Dermis microvascular lymphatic vessel endothelial cell (primary cell): ENCODE data around the gene METTL25. TPM values are rescaled to one million over a fixed set of nuclear protein-coding genes. Genes with fewer than 3 reads are reported as not detected.

Source experiments
- DNase-seq, 2 donors: peaks; one replicate each; pipeline versions ENCODE4 v3.0.0 to v3.0.0-alpha.2; 2010; ENCODE audit warnings: low read depth in 2 of 2
- total RNA-seq: library from RNA; depleted of rRNA; stranded (reverse); fragments of >200 nt; gene quantifications from 2 replicates; pipeline ENCODE4 v1.2.1, GENCODE V29; 2014

Gene METTL25
- total RNA-seq, 1 donor from 2014 or later = 8.9 TPM

DNA sequence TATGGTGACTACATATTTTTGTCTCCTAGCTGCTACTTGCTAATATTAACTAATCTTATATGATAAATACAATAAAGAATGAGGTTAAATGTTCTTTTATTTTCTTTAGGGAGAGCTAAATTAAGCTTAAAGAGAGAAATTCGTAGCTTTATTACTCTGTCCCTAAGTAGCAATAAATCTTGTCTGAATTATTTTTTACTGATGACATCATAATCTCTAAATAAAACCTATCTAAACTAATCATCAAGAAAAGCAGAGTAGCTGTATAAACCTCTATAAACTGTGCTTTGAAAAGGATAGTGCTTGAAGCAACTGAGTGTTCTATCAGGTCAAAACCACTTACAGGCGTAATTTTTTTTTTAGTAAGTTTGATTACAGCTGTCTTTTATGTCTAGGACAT is 42.5 kb downstream of the METTL25 start:
- DNase-seq = no peak

DNA sequence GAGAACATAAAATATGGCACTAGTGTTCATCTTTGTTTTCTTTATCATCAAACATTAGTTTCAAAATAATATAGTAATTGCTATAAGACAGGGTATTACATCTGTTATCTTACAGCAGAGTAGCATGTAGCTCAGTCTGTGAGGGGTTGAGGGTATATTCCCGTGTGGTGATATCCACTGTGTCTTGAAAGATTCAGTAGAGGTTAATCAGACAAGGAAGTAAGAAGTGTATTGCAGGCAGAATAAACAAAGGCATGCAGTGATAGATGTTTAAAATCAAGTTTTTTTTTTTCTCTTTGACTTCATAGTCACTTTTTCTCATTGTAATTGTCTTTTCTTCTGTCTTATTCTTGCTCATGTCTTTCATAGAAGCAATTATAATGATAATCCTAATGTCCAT is 48.3 kb downstream of the METTL25 start:
- DNase-seq = peak in 1 of 2 donors; percentile 5

DNA sequence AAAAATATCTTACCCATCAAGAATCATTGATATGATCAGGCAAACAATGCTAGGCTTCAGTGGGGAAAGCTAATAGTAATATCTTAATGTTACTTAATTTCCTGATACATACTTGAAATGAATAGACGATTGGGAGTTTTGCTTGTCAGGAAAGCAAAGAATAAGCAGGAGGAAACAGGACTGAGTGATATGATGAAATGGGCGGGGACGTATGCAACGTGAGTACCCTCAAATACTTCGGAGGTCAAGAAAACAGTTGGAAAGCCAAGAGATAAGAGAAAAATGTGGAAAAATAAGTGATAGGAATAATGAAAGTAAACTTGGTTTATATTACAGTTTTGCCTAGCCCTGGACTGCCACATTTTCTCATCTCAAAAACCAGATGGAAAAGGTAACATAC is 49.2 kb downstream of the METTL25 start:
- peak in 1 of 2 donors; percentile 86 for DNase-seq

DNA sequence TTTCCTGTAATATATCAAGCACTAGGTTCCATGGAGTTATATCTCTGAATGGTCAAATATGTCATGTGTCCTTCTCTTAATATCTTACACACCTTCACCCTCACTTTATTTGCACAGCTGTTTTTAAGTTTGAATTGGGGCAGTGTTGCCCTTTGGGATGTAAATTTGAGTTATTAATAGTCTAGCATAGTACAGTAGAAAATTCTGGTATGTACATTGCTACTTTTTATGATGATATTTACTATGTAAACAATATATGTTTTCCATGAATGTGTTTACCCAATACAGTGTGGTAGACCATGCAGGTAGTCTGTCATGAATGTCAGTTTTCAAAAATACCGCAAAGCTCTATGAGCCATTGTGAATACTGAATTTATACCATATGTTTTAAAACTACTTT is 50.5 kb downstream of the METTL25 start:
- no peak for DNase-seq

DNA sequence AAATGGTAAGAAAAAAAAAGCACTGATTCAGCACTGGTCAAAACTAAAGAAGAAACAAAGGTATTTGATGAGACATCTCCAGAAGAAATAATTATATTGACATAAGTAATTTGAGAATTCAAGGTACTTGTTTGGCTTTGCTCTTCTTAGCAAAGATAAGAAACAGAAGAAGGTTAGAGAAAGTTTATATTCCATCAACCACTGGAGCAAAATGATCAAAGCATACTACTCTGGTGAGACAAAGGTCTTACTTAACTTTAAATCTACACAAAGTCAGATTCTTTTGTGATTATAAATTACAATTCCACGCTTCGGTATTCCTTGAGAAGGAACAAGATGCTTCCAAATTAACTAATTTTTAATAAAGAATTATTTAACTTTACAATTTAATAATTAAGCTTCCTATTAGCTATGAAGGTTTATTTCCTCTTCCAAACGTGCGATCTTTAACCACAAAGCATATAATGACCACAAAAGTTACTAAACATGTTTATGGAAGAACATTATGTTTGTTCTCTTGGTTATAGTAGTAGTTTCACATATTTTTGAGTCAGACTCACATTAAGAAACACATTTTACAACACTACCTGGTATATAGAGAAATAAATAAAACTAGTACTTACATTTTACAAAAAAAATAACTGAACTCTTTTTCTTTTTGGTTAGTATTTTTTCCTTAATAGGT is 53.4 kb downstream of the METTL25 start:
- DNase-seq = no peak

DNA sequence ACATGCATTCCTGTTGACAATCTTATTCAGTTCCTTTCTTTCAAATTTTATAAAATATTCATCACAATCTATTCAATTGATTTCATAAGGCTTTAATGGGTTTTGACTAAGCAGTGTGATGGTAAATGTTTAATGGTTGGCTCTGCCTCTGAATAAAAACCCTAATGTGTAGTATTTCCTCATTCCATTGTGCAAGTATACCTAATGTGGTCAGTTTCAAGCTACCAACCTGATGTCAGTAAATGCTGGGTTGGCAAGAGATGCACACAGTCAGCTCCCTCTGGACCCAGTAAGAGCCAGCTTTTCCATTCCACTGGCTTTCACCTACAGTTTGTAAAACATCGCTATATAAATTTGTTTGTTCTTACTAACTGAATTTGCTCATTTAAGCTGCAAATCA is 53.9 kb downstream of the METTL25 start:
- DNase-seq = no peak

DNA sequence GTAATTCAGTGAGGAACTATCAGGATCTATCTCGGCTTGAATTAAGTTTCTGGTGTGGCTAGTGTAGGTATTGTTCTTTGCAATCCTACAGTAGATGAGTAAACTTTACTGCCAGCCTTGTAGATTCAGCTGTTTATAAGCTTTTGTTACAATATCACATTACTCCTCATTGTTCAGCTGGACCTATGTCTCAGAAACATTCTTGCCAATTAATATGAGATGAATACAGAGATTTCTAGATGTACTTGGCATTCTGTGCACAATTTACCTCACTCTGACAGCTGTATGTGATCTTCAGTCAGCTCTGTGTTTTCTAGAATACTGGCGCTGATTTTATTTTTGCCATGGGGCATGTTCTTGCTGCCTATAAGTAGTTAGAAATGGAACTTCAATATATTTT is 55.7 kb downstream of the METTL25 start:
- DNase-seq = peak in 1 of 2 donors; percentile 26

DNA sequence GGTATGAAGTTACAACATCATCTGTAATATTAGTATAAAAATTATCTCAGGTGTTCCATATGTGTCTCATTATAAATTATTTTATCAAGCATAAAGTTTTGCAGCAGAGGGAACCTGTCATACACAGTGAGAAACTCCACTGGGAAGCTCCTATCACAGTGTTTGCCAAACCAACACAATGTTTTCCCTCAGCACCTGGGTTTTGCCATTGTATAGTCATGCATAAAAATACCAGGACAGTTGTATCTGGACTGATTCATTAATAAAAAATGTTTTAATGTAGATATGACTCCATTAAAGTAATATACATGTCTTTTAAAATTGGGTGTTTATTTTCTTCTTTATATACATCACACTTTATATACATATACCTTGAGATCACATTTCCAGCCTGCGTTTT is 56.6 kb downstream of the METTL25 start:
- DNase-seq = peak in 1 of 2 donors; percentile 7

DNA sequence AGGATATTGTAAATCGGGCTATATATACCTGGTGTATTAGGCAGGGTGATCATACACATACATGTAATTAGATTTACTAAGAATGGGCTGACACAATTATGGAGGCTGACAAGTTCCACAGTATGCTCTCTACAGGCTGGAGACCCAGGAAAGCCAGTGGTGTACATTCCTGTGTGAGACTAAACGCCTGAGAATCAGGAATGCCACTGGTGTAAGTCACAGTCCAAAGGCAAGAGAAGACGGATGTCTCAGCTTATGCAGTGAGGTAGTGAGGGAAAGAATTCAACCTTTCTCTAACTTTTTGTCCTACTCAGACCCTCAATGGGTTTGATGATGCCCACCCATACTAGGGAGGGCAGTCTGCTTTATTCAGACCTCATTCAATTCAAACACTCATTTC is 57.1 kb downstream of the METTL25 start:
- DNase-seq = no peak

DNA sequence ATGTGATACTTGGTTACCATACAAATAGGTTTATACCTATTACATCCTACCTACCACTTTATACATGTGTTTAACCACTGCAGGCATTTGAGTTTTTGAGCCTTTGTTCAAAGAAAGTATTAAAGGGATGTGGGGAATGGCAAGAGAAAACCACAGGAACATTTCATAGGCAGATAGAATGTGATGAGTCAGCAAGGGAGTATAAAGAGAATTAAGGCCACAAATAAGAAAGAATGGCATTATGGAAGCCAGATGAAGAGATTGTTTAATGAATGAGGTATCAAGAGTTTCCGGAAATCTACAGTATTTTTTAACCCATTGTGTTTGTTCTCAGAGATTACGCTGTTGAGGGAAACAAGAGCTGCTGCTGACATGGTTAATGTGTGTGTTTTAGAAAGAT is 66.9 kb downstream of the METTL25 start:
- DNase-seq = no peak

DNA sequence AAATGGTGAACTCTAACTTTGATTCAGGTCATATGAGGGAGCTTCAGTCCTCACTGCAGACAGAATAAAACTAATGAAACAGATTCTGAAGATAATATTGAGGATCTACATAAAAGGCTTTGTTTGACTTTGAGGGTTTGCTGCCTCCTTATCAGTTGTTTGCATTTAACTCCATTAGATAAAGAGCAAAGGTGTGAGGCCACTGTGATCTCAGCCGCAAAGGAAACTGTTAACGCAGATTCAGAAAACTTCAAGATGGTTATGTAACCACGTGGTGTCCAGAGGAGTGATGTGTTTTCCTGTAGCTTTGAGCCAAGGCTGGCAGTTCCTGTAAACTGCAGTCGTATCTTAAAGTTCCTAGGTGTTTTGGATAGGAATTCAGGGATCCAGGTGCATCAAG is 67.8 kb downstream of the METTL25 start:
- no peak for DNase-seq

DNA sequence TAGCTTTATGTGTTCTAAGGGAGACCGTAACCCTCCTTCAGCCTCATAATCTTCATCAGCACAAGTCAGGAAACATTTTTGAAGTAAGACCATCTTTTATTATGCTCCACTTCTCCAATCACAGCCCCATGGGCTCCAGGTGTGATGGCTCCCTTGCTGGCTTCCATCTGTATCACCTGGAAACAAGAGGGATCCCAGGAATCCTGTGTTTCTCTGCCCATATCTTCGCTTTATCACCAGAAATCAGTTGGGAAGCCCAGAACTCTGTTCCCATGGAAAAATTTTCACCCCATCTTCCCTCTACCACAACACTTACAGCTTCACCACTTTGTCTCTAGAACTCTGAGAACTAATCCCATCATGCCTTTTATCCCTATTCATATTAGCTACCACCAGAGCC is 68.3 kb downstream of the METTL25 start:
- no peak for DNase-seq

DNA sequence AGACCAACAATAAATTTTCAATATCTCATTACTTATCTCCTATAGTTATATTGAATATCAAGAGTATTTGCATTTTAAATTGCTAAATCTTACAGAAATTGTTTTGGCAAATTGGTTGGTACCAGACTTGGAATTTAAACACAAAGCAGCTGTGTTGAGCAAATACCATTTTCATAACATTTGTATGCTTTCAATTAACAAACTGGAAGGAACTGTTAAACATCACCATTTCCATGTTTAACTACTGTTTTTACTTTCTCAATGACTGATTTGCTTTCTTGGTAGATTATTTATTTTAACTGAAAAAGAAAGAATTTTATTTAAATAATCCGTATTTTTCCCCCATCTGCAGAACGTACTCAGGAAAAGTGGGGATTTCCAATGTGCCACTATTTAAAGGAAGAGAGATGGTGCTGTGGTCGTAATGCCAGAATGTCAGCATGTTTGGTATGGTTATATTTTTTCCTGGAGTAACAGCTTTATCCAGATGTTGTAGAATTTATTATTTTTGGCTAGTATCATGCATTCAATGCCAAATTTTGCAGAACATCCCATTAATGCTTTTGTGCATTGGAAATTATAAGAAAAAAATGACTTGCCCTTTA is 72.3 kb downstream of the METTL25 start:
- peak in 1 of 2 donors; percentile 0 for DNase-seq

DNA sequence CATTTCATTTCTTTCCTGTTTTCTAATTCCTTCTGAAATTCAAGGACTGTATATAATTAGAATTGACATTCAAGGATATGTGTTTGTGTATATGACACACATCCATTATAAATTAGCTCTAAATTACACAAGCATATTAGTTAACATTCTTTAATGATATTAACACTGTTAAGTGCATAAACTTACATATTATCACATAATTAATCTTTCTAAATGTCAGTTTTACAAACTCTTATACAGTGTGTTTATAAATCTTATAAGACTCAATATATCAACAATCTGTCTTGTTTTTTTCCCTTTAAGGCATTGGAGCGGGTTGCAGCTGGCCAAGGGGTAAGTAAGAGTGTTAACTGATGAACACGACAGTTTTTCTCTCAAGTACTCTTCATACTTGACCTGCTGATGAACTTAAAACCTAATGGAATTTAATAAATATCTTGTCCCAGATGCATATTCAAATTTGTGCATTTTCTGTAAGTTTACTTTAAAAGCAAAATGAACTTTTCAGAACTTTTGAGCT is 76.1 kb downstream of the METTL25 start:
- DNase-seq = no peak

DNA sequence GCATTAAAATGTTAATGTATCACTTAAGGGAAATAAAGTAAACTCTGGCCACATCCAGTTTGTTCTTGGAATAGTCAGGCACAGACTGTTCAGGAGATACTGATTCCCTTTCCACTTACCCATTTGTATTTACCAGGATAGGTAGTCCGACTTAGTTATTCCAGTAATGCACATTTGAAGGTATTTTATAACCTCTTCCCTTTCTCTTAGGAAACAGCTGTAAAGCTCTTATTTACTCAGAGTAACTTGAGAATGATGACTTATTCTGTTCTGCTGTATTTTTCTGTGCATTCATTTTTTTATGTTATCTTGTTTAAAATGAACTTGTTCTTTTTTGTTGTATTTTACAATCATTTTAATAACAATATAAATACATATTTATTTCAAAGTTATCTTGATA is 78.0 kb downstream of the METTL25 start:
- DNase-seq = peak in 1 of 2 donors; percentile 2

DNA sequence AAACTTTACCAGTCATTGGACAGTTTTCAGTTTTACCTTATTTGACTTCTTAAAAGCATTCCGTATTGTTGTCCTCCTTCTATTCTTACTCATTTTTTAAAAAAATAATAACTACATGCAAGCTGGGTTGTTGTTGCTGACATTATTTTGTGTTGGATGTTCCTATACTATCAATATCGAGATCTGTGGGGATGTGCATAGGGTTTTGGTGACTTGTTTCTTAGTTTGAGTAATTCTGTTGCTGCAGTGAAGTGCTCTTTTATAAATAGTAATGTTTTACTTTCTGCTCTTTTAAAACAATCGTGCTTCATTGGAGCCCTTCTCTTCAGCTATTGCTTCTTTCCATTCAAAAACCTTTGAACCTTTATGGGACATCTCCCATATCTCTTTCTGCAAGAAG is 79.4 kb downstream of the METTL25 start:
- DNase-seq = no peak

DNA sequence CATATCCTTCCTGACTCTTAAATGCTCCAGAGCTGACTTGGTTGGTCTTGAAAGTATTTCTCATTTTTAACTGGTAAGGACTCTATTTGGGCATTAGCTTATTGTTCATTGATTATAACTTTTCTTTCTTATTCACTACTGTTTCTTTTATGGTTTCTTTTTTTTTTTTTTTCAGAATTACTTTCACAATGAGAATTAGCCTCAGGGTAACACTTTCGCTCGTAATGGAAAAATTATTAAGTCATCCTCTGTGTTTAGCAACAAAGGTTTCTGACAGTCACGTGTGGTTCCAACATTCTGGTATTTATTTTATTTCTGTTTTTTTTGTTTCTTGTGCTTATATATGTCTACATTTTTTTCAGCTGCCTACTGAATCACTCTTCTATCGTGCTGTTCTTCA is 80.0 kb downstream of the METTL25 start:
- DNase-seq = no peak

DNA sequence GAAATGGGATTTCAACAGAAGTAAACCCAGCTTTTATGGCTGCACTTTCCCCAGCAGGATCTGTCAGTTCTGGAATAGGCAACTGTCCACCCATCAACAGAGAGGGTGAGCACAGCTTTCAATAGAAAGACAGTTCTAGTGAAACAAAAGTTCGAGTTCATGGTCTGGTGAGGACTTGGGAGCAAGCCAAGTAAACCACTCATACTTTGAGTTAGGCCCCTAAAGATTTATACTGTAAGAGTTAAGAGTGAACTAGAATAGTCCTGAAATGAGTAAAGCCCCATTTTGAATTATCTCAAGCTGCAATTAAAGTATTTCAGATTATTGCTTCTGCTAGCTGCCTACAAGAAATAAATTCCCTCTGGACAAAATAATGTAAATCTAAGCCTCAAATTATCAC is 82.6 kb downstream of the METTL25 start:
- no peak for DNase-seq

DNA sequence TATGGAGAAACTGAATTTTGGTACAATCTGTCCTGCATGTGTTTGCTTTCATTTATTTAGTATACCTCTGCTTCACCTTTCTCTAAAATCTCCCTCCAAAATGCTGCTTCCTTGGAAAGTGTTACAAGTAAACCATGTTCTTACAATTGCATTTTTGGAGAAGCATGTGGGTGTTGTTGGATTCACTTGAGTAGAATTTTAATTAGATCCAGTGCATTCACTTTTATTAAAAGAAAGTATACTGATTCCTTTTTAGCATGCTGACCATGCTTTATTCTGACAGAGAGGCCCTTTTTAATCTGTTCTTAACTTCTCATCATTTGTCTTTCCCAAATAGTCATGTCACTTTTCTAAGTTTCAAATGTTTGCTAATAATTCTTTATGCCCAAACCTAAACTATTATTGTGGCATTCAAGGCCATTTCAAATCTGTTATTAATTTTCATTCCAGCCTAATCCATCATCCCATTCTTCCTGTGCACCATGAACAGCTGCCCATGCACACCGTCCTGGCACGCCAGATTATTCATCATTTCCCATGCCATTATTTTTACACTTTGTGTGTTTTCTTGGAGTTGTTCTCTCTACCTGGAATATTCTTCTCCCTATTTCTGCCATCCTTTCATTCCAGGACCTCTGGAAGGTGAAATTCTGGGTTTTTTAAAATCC is 90.7 kb downstream of the METTL25 start:
- no peak for DNase-seq

DNA sequence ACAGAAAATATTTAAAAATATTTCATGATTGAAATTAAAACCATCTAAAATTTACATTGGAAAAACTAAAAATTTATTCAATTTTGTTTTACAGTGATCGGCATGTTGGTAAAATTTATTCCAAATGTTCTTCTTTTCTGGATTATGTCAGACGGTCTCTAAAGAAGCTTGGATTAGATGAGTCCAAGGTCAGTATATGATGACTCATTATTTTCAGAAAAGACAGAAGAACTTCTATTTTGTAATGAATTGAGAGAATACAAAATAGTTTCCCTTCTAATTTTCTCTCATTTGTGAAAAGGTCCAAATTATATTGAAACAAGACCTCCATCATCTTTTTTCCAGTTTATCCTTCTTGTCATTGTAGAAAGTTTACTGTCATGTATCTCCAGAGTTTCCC is 98.3 kb downstream of the METTL25 start:
- no peak for DNase-seq

DNA sequence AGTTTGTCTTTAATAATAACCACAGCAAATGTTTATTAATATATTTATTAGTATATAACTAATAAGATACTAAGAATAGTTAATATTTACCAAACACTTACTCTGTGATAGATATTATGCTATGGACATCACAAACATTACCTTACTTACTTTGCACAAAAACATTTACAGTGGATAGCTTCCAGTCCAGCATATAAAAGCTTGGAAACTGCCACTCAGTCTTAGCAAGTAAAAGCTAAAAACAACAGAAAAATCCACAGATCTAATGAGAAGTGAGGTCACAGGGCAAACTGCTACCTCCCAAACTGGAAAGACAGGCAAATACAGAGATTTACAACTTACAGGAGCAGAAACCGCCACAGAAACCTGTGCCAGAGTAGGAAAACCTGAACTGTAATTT is 99.8 kb downstream of the METTL25 start:
- no peak for DNase-seq

DNA sequence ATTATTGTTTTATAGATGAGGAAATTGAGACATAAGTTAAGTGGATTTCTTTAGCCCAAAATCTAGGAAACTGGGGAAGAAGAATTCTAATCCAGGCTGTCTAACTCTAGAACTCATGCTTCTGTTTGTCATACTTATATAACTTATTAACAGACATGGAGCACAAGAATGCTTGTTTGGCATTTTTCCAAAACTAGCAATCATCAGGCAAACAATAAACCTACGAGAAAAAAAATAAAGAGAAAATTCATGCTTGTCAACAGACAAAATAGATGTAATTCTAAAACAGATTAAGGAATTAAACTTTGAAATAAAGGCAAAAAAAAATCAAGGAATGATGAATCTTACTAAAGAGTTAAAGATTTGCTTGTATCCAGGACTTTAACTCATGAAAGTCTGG is 103.1 kb downstream of the METTL25 start:
- DNase-seq = peak; percentile 20 to 76

DNA sequence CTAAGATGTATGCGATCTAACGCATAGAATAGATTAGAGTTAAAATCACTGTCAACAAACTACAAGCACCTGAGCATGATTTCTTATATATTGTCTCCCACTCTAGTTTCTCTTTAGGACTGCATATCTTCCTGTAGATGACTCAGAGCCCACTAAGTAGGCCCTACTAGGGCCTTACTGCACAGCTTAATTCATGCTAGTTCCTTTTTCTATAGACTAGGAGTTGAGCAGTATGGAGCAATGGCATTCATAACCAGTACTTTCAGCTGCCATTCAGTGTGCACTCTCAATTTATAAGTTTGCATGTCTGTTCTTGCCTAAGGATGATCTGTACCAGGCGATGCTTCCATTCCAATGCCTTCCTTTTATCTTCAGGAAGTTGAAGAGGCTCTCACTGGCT is 103.5 kb downstream of the METTL25 start:
- DNase-seq = peak in 1 of 2 donors; percentile 32
